GM18517 (cell line): ENCODE data around the gene CACNB4.
"Not testable (repeated sequence)": the region's sequence is repeated elsewhere in the genome, so short reads cannot be mapped to it uniquely, and the experiment has no call there.

Source experiments
- ATAC-seq: cut with Tn5 transposase; IDR thresholded peaks from one replicate; pipeline ENCODE4 v1.9.1; 2021; ENCODE audit warnings: mild to moderate bottlenecking, moderate library complexity; ENCODE audit not compliant: unreplicated experiment

The CACNB4 gene

GRCh38 chr2:151796774-151797173 lies 302.1 kb downstream of the CACNB4 start:
- no peak for ATAC-seq

- ATAC-seq: no peak
These were observed 303.1 kb downstream of the CACNB4 start for GRCh38 chr2:151795646-151796240.

DNA sequence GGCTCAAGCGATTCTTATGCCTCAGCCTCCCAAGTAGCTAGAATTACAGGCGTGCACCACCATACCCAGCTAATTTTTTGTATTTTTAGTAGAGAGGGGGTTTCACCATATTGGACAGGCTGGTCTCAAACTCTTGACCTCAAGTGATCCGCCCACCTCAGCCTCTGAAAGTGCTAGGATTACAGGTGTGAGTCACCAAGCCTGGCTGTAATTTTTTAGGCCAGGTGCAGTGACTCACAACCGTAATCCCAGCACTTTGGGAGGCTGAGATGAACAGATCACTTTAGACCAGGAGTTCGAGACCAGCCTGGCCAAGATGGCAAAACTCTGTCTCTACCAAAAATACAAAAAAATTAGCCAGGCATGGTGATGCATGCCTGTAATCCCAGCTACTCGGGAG lies 304.4 kb downstream of the CACNB4 start:
- ATAC-seq: not testable (repeated sequence)

- ATAC-seq: no peak
These were observed 305.7 kb downstream of the CACNB4 start for GRCh38 chr2:151793123-151793522.

DNA sequence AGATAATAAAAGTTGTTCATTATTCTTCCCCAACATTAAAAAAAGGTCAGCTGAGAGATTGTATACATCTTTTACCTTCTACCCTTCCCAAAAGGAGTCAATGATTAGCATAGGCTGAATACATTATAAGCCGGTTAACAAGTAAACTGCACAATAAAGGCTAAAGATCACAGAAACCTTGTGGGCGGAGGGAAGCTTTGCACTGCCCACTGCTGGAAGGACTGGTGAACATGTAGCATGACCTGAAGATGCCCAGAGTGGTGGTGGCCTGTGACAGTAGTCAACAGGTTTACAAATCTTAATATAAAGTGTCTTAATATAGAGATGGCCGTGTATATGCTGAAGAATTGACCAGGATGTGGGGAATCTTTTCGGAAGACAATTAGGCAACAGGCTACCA lies 306.3 kb downstream of the CACNB4 start:
- ATAC-seq: no peak

DNA sequence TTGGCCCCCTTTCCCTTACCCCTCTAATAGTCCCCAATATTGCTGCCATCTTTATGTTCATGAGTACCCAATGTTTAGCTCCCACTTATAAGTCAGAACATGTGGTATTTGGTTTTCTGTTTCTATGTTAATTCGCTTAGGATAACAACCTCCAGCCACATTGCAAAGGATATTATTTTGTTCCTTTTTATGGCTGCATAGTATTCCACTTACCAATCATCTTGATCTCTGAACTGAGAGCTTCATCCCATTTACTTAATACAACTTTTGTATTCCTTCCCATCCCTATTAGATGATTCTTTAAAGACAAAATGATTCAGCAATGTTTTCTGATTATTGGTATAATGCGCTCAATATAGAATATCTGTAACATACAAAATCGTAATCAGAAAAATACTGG lies 307.3 kb downstream of the CACNB4 start:
- no peak for ATAC-seq

DNA sequence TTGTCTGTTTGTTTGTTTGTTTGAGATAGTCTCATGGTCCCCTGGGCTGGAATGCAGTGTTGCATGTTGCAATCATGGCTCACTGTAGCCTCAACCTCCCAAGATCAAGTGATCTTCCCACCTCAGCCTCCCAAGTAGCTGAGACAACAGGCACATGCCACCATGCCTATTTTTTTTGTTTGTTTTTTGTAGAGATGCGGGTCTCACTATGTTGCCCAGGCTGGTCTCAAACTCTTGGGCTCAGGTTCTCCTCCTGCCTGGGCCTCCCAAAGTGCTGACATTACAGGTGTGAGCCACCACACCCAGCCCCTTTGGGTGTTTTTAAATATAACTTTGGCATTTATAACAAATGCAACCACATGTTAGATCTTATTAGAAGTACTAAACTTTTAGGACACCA lies 308.2 kb downstream of the CACNB4 start:
- no peak for ATAC-seq

GRCh38 chr2:151789055-151789834 lies 309.6 kb downstream of the CACNB4 start:
- ATAC-seq: no peak

GRCh38 chr2:151786483-151786882 lies 312.4 kb downstream of the CACNB4 start:
- no peak for ATAC-seq

GRCh38 chr2:151786077-151786476 lies 312.8 kb downstream of the CACNB4 start:
- no peak for ATAC-seq

- ATAC-seq: no peak
These were observed 315.7 kb downstream of the CACNB4 start for GRCh38 chr2:151783133-151783520.
